Measurements from ENCODE around the gene INHBE.
"Not testable (repeated sequence)": the region's sequence is repeated elsewhere in the genome, so short reads cannot be mapped to it uniquely, and the experiment has no call there.

Gene INHBE

DNA sequence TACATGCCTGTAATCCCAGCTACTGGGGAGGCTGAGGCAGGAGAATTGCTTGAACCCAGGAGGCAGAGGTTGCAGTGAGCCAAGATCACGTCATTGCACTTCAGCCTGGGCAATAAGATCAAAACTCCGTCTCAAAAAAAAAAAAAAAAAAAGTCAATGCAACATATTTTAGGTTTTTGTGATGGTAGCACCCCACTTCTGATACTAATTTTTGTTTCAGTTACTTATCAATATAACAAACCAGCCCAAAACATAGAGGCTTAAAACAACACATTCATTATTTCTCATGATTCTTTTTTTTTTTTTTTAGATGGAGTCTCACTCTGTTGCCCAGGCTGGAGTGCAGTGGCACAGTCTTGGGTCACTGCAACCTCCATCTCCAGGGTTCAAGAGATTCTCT, 13.7 kb upstream of the INHBE start:
- not testable (repeated sequence) for DNase-seq (ENCODE audit: low read depth in 2 of 2)

DNA sequence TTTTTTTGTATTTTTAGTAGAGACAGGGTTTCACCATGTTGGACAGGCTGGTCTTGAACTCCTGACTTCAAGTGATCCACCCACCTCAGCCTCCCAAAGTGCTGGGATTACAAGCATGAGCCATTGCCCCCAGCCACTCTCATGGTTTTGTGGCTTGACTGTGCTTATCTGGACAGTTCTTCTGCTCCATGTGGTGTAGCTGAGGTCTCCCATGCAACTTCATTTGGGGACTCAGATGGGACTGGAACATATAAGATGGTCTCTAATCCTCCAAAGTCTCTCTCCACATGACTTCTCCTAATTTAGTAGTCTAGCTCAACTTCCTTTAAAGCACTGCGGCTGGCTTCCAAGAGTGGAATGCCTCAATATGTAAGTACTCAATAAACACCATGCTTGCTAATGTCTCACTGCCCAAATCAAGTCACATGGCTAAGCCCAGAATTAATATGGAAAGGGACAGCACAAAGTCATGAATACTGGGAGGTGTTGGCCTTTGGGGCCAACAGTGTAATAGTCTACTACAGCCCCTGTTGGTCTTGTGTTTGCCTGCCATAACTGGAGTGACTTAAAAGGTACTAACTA, 13.2 kb upstream of the INHBE start:
- DNase-seq (ENCODE audit: low read depth in 2 of 2), result no peak

DNA sequence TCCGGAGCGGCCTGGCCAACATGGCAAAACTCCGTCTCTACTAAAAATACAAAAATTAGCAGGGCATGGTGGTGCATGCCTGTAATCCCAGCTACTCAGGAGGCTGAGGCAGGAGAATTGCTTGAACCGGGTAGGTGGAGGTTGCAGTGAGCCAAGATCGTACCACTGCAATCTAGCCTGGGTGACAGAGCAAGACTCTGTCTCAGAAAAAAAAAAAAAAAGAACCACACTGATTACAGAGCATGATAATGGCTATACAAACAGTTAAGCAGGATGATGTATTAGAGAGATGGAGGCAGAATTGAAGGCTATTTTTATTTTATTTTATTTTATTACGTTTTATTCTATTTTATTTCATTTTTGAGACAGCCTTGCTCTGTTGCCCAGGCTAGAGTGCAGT, 10.8 kb upstream of the INHBE start:
- not testable (repeated sequence) for DNase-seq (ENCODE audit: low read depth in 2 of 2)

DNA sequence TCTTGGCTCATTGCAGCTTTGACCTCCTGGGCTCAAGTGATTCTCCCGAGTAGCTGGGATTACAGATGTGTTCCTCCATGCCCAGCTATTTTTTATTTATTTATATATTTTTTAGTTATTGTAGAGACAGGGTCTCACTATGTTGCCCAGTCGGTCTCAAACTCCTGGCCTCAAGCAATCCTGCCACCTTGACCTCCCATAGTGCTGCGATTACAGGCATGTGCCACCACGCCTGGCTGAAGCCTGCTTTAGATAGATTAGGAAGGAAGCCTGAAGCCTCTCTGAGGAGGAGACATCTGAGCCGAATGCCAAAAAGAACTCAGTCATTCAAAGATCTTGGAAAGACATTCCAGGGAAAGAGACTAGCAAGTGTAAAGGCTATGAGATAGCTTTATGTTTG, 10.4 kb upstream of the INHBE start:
- DNase-seq (ENCODE audit: low read depth in 2 of 2), result no peak

DNA sequence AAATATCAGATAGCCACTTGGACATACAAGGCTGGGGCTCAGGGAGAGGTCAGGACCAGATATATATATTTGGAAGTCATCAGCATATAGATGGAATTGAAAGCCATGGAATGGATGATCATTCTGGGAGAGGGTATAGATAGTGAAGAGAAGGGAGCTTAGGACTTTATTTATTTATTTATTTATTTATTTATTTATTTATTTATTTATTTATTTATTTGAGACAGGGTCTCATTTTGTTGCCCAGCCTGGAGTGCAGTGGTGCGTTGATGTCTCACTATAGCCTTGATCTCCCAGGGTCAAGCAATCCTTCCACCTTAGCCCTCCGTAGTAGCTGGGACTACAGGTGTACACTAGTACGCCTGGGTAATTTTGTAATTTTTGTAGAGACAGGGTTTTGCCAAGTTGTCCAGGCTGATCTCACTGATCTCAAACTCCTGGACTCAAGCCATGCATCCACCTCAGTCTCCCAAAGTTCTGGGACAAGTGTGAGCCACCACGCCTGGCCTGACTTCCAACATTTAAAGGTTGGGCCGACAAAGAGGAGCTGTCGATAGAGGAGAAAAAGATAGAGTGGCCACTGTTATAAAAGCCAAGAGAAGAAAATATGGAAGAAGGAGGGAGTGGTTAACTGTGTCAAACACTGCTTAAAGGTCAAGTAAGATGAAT, 8.7 kb upstream of the INHBE start:
- no peak for DNase-seq (ENCODE audit: low read depth in 2 of 2)

DNA sequence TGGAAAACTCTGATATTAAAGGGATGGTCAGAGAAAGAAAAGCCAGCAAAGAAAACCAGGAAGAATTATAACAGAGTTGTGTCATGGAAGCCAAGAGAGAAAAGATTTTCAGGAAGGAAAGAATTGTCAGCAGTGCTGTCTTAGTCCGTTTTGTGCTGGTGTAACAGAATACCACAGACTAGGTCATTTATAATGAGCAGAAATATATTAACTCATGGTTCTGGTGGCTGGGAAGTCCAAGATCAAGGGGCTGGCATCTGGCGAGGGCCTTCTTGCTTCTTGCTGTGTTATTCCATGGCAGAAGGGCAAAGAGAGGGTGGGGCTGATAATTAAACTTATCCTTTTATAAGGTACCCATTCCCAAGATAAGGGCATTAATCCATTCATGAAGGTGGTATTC, 6.4 kb upstream of the INHBE start:
- no peak for DNase-seq (ENCODE audit: low read depth in 2 of 2)

DNA sequence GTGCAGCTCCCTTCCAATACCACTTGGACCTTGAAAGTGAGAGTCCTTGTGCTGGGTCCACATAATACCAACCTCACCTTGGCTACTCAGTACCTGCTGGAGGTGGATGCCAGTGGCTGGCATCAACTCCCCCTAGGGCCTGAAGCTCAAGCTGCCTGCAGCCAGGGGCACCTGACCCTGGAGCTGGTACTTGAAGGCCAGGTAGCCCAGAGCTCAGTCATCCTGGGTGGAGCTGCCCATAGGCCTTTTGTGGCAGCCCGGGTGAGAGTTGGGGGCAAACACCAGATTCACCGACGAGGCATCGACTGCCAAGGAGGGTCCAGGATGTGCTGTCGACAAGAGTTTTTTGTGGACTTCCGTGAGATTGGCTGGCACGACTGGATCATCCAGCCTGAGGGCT, 5.7 kb upstream of the INHBE start:
- DNase-seq (ENCODE audit: low read depth in 2 of 2), result no peak

DNA sequence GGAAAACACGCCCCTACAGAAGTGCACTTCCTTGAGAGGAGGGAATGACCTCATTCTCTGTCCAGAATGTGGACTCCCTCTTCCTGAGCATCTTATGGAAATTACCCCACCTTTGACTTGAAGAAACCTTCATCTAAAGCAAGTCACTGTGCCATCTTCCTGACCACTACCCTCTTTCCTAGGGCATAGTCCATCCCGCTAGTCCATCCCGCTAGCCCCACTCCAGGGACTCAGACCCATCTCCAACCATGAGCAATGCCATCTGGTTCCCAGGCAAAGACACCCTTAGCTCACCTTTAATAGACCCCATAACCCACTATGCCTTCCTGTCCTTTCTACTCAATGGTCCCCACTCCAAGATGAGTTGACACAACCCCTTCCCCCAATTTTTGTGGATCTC, 5.0 kb upstream of the INHBE start:
- no peak for DNase-seq (ENCODE audit: low read depth in 2 of 2)

DNA sequence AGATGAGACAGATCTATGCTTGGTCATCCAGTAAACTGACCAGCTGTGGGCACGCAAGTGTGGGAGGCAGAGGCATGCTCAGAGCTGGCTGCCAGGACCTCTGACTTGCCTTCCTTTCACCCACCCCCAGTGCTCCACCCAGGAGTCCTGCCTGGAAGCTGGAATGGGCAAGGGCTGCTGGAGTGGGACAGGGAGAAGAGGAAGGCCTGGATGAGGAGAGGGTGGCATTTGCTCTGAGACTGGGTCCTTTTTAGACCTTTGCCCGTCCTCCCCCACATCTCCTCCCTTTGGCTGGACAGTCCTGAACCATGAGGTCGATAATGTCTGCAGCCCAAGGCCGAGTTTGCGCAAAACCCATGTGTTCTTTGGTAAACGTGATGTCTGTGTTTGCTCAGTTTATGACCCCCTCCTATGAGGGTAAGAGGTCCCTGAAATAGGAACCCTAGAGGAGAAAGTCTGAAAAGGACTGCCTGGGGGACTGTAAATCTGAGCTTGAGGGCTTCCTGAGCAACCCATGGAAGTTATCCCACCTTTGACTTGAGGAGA, 3.8 kb upstream of the INHBE start:
- no peak for DNase-seq (ENCODE audit: low read depth in 2 of 2)

DNA sequence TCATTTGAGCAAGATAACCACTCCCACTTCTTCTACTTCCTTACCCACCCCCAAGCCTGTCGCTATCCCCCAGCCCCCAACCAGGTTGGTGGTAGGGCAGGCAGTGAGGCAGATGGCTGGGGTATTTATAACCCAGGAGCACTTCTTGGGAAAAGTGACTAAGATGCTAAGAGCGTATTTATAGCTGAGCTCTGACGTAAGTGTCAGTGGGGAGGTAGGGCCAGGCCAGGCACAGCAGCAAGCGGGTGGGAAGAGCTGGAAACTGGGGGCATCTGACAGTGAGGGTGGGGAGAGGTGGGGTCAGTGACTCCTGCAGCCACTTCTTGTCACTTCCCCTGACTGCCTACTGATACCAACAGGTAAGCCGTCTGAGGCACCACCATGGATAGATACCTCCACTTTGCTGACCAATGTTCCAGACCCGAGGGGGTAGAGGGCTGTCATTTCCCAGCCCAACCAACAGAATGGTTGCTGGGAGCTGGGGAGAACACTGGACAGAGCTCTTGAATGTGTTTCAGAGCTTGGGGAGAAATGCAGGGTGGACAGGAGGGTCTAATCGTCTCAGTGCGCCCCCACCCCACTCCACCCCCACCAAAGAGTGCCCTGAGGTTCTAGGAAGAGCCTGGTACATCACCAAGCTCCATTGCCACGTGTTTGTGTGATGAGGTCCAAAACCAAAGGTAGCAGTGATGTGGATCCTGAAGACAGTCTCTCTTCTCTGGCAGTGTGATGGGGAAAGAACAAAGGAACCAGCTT, 2.7 kb upstream of the INHBE start:
- no peak for DNase-seq (ENCODE audit: low read depth in 2 of 2)

DNA sequence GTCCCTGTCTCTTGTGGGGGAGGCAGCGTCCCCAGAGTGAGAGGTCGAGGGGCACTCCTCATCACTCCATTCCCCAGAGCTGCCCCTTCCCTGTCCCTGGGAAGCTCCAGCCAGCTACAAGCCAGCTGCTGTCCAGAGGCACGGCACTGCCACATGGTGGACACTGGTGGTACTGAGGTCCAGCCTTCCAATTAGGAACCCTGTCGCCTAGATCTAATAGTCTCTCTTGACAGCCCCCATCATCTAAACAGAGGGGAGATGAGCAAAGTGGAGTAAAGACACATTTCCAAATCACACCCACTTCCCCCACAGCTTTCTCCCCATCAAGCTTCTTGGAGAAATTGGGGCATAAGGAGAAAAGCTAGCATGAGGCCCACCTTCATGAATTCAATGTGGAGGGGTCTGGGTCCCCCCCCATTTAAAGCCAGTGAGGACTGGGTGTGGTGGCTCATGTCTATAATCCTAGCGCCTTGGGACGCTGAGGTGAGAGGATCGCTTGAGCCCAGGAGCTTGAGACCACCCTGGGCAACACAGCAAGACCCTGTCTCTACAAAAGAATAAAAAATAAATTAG, 2.1 kb upstream of the INHBE start:
- DNase-seq (ENCODE audit: low read depth in 2 of 2), result no peak

DNA sequence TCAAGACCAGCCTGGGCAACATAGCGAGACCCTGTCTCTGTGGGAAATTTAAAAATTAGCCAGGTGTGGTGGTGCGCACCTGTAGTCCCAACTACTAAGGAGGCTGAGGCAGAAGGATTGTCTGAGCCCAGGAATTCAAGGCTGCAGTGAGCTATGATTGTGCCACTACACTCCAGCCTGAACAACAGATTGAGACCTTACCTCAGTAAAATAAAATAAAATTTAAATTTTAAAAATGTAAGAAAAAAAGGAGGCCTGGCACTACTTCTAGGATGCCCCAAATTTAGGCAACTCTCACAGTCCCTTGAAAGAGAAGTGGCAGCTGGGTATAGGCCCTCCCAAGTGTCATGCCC, 918 bp upstream of the INHBE start:
- no peak for DNase-seq (ENCODE audit: low read depth in 2 of 2)

DNA sequence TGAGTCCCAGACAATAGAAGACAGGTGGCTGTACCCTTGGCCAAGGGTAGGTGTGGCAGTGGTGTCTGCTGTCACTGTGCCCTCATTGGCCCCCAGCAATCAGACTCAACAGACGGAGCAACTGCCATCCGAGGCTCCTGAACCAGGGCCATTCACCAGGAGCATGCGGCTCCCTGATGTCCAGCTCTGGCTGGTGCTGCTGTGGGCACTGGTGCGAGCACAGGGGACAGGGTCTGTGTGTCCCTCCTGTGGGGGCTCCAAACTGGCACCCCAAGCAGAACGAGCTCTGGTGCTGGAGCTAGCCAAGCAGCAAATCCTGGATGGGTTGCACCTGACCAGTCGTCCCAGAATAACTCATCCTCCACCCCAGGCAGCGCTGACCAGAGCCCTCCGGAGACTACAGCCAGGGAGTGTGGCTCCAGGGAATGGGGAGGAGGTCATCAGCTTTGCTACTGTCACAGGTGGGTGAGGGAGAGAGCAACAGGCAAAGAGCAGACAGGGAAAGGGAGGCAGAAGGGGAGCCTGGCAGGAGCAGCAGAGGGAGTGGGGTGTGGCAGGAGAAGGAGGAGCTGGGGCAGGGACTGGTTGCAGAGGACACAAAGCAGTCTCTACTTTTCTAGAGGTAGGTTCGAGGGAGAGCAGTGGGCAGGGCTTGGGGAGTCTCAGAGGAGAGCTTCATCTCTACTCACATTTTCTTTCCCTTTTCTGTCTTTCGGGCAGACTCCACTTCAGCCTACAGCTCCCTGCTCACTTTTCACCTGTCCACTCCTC, 452 bp downstream of the INHBE start:
- no peak for DNase-seq (ENCODE audit: low read depth in 2 of 2)

DNA sequence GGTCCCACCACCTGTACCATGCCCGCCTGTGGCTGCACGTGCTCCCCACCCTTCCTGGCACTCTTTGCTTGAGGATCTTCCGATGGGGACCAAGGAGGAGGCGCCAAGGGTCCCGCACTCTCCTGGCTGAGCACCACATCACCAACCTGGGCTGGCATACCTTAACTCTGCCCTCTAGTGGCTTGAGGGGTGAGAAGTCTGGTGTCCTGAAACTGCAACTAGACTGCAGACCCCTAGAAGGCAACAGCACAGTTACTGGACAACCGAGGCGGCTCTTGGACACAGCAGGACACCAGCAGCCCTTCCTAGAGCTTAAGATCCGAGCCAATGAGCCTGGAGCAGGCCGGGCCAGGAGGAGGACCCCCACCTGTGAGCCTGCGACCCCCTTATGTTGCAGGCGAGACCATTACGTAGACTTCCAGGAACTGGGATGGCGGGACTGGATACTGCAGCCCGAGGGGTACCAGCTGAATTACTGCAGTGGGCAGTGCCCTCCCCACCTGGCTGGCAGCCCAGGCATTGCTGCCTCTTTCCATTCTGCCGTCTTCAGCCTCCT, 1.1 kb downstream of the INHBE start:
- no peak for DNase-seq (ENCODE audit: low read depth in 2 of 2)

DNA sequence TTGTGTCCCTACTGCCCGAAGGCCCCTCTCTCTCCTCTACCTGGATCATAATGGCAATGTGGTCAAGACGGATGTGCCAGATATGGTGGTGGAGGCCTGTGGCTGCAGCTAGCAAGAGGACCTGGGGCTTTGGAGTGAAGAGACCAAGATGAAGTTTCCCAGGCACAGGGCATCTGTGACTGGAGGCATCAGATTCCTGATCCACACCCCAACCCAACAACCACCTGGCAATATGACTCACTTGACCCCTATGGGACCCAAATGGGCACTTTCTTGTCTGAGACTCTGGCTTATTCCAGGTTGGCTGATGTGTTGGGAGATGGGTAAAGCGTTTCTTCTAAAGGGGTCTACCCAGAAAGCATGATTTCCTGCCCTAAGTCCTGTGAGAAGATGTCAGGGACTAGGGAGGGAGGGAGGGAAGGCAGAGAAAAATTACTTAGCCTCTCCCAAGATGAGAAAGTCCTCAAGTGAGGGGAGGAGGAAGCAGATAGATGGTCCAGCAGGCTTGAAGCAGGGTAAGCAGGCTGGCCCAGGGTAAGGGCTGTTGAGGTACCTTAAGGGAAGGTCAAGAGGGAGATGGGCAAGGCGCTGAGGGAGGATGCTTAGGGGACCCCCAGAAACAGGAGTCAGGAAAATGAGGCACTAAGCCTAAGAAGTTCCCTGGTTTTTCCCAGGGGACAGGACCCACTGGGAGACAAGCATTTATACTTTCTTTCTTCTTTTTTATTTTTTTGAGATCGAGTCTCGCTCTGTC, 1.8 kb downstream of the INHBE start:
- no peak for DNase-seq (ENCODE audit: low read depth in 2 of 2)

DNA sequence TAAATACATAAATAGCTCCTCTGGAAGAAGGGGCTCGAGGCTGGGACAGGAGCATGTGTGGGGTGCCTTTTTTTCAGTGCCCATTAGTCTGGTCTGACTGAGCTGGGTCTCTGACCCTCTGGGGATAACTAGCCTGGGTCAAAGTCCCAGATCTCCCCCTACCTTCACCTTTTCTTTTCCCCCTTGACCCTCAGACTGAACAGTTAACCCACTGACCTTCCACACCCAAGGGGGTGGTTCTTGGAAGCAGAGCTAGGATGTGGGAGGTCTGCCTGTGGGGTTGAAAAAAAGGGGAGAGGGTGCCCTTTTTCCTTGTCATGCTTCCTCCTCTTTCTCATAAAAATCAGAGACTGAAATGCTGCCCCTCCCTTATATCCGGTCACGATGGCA, 3.6 kb downstream of the INHBE start:
- DNase-seq (ENCODE audit: low read depth in 2 of 2), result no peak

DNA sequence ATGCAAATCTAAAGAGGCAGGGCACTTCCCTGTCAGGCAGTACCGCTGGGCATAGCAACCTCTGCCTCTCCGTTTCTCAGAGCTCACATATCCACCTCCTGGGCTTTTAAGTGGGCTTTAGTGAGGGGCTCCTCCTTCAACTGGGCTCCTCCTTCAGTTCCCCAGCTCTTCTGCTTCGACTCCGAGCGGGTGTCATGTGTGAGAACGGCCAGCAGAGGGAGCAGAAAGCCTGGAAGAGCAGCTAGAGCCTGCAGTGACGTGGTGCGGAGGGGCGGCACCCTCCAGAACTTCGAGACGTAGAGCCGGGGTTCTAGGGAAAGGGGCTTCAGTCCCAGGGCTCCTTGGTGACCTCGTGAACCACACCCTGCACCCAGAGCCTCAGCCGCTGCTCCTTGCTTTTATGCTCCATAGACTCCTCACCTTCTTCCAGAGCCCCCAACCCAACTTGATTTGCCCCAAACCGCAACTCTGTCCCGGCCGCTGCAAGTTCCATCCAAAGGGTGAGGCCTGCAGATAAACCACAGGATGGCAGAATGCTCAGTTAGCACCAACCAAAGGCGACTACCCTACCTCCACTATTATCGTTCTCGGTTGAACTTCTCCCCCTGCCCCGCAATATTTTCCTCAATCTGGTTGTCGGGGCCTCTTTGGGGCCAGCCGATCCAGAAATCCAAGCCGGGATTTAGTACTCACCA, 4.1 kb downstream of the INHBE start:
- DNase-seq (ENCODE audit: low read depth in 2 of 2), result peak; percentile 88 to 89

DNA sequence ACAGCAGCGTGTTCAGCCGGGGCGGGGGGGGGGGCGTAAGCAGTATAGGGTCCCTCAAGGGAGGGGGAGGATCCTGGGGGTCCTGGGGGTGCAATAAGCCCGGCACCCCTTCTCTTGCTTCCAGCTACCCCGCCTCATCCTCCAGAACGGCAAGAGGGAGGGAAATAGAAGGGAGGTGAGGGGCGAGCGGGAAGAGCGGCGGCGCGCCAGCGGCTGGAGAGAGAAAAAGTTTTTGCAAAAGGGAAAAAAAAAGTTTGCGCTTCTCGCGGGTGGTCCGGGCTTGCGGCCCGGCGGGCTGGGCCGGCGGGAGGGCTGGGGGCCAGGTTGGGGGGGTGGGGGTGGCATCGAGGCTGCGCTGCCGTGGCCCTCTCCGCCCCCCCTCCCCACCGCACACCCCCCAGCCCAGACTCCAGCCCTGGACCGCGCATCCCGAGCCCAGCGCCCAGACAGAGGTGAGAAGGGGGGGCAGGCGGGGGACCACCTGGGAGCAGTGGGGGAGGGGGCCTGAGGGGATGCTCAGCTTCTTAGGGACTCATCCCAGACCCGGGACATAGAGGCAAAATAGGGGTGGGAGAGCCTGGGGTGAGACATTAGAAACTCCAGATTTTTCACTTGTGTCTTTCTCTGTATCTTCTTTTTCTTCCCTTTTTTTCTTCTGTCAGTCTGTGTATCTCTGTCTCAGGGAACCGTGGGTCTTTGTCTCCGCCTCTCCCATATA, 4.8 kb downstream of the INHBE start, which contains the start of gene GLI1:
TSS of gene GLI1 (plus strand) at position 36 of the 718 bp plus-strand sequence. CDS start 3,907 bp downstream, outside the sequence.
- no peak for DNase-seq (ENCODE audit: low read depth in 2 of 2)

DNA sequence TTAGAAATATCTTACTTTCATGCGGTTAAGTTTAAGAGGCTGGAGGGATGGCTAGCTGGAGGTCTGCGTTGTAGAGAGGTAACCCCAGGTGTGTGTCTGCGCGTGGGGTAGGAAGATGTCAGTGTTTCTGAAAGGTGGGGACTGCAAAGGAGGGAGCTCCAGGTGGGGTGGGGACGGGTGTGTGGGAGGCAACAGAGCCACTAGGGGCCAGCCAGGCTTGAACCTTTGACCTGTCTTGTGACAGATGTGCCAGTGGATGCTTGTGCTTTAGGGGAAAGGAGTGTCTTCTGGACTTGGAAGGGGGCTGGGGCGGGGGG, 5.3 kb downstream of the INHBE start:
- no peak for DNase-seq (ENCODE audit: low read depth in 2 of 2)

DNA sequence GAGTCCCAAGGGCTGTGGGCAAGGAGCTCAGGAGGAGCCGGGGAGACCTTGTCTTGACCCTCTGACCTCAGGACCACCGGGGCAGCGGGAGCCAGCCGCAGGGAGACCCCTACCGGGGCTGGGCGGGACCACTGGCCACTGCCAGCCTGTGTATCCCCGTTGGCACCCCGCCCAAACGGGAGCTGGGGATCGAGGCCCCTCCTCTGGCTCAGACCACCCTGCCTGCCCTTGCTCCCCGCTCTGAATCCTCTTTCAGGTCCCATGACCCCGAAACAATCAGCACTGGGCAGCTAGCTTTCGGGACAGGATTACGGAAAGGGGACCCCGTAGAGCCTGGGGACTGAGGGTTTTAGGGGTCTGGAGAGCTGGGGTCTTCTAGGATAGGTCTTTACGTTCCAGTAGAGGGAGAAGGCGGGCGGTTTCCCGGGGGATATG, 5.8 kb downstream of the INHBE start:
- no peak for DNase-seq (ENCODE audit: low read depth in 2 of 2)

All from activated CD8-positive, alpha-beta memory T cell treated with anti-CD3 and anti-CD28 coated beads for 4 hours (primary cell).